ENCODE results near the gene GDA.

DNA sequence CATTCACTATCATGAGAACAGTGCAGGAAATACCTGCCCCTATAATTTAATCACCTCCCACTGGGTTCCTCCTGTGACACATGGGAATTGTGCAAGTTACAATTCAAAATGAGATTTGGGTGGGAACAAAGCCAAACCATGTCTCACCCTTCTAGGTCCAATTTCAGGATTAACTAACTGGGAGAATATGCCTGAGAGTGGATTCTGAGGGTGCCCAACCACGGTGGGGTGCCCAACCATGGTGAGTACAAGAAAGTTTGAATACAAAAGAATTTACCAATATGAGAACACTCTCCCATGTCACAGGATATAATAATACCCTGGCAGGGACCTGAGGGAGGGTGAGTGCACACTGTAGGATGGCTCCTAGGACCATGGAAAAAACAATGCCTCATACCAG lies 17.2 kb upstream of the GDA start:
- TF ChIP-seq, protein P1, sequence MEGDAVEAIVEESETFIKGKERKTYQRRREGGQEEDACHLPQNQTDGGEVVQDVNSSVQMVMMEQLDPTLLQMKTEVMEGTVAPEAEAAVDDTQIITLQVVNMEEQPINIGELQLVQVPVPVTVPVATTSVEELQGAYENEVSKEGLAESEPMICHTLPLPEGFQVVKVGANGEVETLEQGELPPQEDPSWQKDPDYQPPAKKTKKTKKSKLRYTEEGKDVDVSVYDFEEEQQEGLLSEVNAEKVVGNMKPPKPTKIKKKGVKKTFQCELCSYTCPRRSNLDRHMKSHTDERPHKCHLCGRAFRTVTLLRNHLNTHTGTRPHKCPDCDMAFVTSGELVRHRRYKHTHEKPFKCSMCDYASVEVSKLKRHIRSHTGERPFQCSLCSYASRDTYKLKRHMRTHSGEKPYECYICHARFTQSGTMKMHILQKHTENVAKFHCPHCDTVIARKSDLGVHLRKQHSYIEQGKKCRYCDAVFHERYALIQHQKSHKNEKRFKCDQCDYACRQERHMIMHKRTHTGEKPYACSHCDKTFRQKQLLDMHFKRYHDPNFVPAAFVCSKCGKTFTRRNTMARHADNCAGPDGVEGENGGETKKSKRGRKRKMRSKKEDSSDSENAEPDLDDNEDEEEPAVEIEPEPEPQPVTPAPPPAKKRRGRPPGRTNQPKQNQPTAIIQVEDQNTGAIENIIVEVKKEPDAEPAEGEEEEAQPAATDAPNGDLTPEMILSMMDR (IDR thresholded peaks at IDR 0.05): no peak
- TF ChIP-seq POLR2A (IDR thresholded peaks at IDR 0.05): no peak

Measured in right lobe of liver (tissue), 4 donors.